ENCODE results near the gene TBL3. TPM values are rescaled to one million over a fixed set of nuclear protein-coding genes. Genes with fewer than 3 reads are reported as not detected.

The TBL3 gene
- total and polyA plus RNA-seq, 7 experiments from 2014 or later: 17.2 to 89.8 (median 32.8) TPM

DNA sequence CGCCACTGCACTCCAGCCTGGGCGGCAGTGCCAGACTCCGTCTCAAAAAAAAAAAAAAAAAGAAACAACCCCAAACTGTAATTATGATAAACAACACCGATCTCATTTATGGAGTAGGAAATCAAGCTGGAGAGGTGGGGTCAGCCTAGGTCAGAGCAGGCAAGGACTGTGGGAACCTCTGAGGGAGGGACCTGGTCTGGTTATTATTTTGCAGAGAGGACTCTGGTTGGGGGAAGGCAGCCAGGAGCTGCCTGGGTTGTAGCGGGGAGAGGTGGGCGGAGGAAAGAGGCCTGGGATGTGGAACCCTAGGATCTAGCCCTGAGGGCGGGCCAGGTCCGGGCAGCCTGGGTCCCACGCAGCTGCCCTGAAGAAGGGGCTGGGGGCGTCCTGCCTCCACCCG is 42.7 kb upstream of the TBL3 start:
- intact Hi-C loops (cut with micrococcal nuclease): loop anchor here (1.0 to 10.0 kb wide), 6 partner anchors 14 to 404 kb away; partner anchors contain the start of genes HAGH (in 1 of the 2), MRPS34 (in 1 of the 2) and MSRB1 (in 1 of the 2)
- DNase-seq: peak in 1 of 9 donors; percentile 14
- peak overlapping the region; percentile 64 for H3K27ac ChIP-seq (ENCODE audit: low read depth, low read length)
- no peaks in the 10 kb centered on the region for H3K4me1 ChIP-seq (ENCODE audit: control insufficient read depth in 2 of 2, insufficient read depth in 2 of 2, low read length in 2 of 2)
- no peaks in the 10 kb centered on the region for H3K9me3 Mint-ChIP-seq
- no peaks in the 10 kb centered on the region for H3K36me3 ChIP-seq (ENCODE audit: control insufficient read depth in 2 of 3, insufficient read depth in 3 of 3, low read length in 3 of 3)
- H3K27me3 ChIP-seq (ENCODE audit: control insufficient read depth in 2 of 2, insufficient read depth in 2 of 2, low read length in 2 of 2): no peaks in the 10 kb centered on the region
- POLR2A ChIA-PET: interaction anchor here (0.9 to 1.5 kb wide), 5 partner anchors 13 to 226 kb away, joined by 3 to 11 read pairs (median 3); partner anchors contain the start of genes NUBP2, RPS2, SPSB3 and TRAF7
- H3K4me1 Mint-ChIP-seq: peaks cover 2 to 8% (median 4%) of the 10 kb centered on the region in 7 donors
- peak overlapping the region in 8 of 9 donors; percentile 34 to 90 (median 69) for H3K27ac Mint-ChIP-seq
- peak; percentile 5 for ATAC-seq
- H3K9me3 ChIP-seq (ENCODE audit: control insufficient read depth in 2 of 3, low read length in 3 of 3): no peaks in the 10 kb centered on the region
- H3K4me3 ChIP-seq (ENCODE audit: low read length): peak overlapping the region; percentile 48
- no peaks in the 10 kb centered on the region for H3K36me3 Mint-ChIP-seq
- H3K4me3 Mint-ChIP-seq: peak overlapping the region; percentile 72 to 89 (median 76)
- H3K27me3 Mint-ChIP-seq: peaks cover 0 to 10% (median 5%) of the 10 kb centered on the region in 5 donors
- CTCF ChIA-PET: interaction anchor here (0.7 to 1.7 kb wide), 4 partner anchors 8 to 360 kb away, joined by 3 to 7 read pairs (median 4); no protein-coding TSS in a partner anchor

- intact Hi-C loops (cut with micrococcal nuclease): loop anchor here (1.0 to 10.0 kb wide), 6 partner anchors 14 to 405 kb away; partner anchors contain the start of genes HAGH (in 1 of the 2), MRPS34 (in 1 of the 2) and MSRB1 (in 1 of the 2)
- H3K36me3 Mint-ChIP-seq: no peaks in the 10 kb centered on the region
- DNase-seq: peak; percentile 83 to 99 (median 91)
- peaks cover 2 to 8% (median 4%) of the 10 kb centered on the region in 7 donors for H3K4me1 Mint-ChIP-seq
- ChIA-PET CTCF (interaction anchor here (0.6 to 1.7 kb wide), 4 partner anchors 7 to 67 kb away, joined by 3 to 7 read pairs (median 4); partner anchors contain the start of gene MSRB1), POLR2A (interaction anchor here (0.6 to 1.5 kb wide), 5 partner anchors 12 to 226 kb away, joined by 3 to 11 read pairs (median 3); partner anchors contain the start of genes RPS2 and TRAF7)
- no peaks in the 10 kb centered on the region for H3K27me3 ChIP-seq (ENCODE audit: control insufficient read depth in 2 of 2, insufficient read depth in 2 of 2, low read length in 2 of 2)
- H3K27me3 Mint-ChIP-seq: peaks cover 0 to 3% (median 2%) of the 10 kb centered on the region in 5 donors
- H3K9me3 Mint-ChIP-seq: no peaks in the 10 kb centered on the region
- ATAC-seq: peak; percentile 100
- H3K4me3 ChIP-seq (ENCODE audit: low read length): peak overlapping the region; percentile 48
- H3K4me1 ChIP-seq (ENCODE audit: control insufficient read depth in 2 of 2, insufficient read depth in 2 of 2, low read length in 2 of 2): no peaks in the 10 kb centered on the region
- no peaks in the 10 kb centered on the region for H3K36me3 ChIP-seq (ENCODE audit: control insufficient read depth in 2 of 3, insufficient read depth in 3 of 3, low read length in 3 of 3)
- peak overlapping the region; percentile 64 for H3K27ac ChIP-seq (ENCODE audit: low read depth, low read length)
- peak overlapping the region in 6 of 10 donors; percentile 30 to 82 (median 74) for H3K4me3 Mint-ChIP-seq
- no peaks in the 10 kb centered on the region for H3K9me3 ChIP-seq (ENCODE audit: control insufficient read depth in 2 of 3, low read length in 3 of 3)
- H3K27ac Mint-ChIP-seq: no peak overlapping the region
Measured at GRCh38 chr16:1929578-1930337, 42.1 kb upstream of the TBL3 start.

DNA sequence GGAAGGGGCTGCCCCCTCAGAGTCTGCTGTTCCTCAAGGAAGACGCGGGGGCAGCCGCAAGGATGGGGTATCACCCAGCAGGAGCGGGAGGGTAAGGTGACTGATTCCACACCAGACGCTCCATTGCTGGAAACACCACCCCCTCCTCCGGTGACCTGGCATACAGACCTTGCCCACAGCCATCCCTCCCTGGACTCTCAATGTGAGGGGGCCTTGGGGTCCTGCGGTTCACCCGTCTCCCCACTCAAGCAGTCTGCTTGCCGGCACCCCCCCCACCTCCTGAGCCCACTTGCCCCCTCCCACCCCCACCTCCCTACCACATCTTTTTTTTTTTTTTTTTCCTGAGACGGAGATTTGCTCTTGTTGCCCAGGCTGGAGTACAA is 41.5 kb upstream of the TBL3 start:
- no peak for ATAC-seq
- no peaks in the 10 kb centered on the region for H3K9me3 ChIP-seq (ENCODE audit: control insufficient read depth in 2 of 3, low read length in 3 of 3)
- POLR2A ChIA-PET: interaction anchor here (1.1 kb wide), 1 partner anchor 30 kb away, joined by 3 read pairs; no protein-coding TSS in a partner anchor
- no peaks in the 10 kb centered on the region for H3K36me3 ChIP-seq (ENCODE audit: control insufficient read depth in 2 of 3, insufficient read depth in 3 of 3, low read length in 3 of 3)
- H3K4me1 Mint-ChIP-seq: peaks cover 2 to 8% (median 4%) of the 10 kb centered on the region in 7 donors
- no peak overlapping the region for H3K27ac Mint-ChIP-seq
- no peak overlapping the region for H3K27ac ChIP-seq (ENCODE audit: low read depth, low read length)
- intact Hi-C loops (cut with micrococcal nuclease): no loop called here
- CTCF ChIA-PET: interaction anchor here (0.6 to 1.7 kb wide), 2 partner anchors 13 to 67 kb away, joined by 3 to 7 read pairs; partner anchors contain the start of gene MSRB1
- no peaks in the 10 kb centered on the region for H3K27me3 ChIP-seq (ENCODE audit: control insufficient read depth in 2 of 2, insufficient read depth in 2 of 2, low read length in 2 of 2)
- no peaks in the 10 kb centered on the region for H3K9me3 Mint-ChIP-seq
- no peaks in the 10 kb centered on the region for H3K4me1 ChIP-seq (ENCODE audit: control insufficient read depth in 2 of 2, insufficient read depth in 2 of 2, low read length in 2 of 2)
- peak overlapping the region in 2 of 10 donors; percentile 14 to 82 for H3K4me3 Mint-ChIP-seq
- no peaks in the 10 kb centered on the region for H3K36me3 Mint-ChIP-seq
- H3K27me3 Mint-ChIP-seq: no peaks in the 10 kb centered on the region
- no peak overlapping the region for H3K4me3 ChIP-seq (ENCODE audit: low read length)
- no peak for DNase-seq

DNA sequence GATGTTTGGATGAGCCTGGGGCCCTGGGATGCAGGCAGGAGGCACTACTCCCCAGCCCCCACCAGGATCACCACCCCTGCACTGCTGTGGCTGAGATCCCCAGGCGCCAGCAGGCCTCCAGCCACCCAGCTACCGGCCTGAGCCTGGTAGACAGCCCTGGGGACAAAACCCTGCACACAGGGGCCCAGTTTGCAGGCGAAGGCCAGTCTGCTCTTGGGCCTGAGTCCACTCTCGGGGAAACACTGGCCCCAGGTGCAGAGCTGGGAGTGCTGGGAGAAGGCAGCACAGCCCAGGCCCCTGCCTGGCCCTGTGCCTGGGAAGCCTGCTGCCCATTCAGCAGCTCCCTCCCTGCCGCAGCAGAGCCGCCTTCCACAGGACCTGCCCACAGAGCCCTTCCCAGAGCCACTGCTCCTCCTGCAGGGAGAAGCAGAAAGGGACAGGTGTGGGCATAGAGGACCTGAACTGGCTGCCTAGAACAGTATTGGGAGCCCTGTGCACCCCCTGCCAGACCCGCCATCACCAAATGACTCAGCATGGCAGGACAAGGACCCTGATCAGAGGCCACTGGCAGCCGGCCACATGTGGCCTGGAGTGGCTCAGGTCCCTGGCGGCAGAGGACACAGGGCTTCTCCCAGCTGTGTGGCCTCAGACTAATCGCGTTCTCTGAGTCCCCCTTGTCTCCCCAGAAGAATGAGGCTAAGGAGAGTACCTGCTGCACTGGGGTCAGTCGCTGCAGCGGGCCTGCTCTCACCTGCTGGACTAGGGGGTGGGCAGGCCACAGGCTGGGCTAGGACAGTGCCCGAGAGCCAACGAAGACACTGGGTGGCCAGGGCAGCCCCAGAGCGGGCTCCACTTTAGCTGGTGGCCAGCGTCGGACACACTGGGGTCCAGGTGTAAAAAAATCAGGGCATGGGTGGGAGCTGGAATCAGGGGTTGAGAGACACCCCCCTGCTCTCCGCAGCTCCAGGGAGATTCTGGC is 39.5 kb upstream of the TBL3 start:
- H3K36me3 Mint-ChIP-seq: no peaks in the 10 kb centered on the region
- intact Hi-C loops (cut with micrococcal nuclease): no loop called here
- no peak overlapping the region for H3K27ac Mint-ChIP-seq
- ChIA-PET POLR2A (interaction anchor here (0.6 kb wide), 1 partner anchor 366 kb away, joined by 3 read pairs; no protein-coding TSS in a partner anchor), CTCF (no interaction called here)
- H3K4me1 Mint-ChIP-seq: peaks cover 2 to 8% (median 4%) of the 10 kb centered on the region in 7 donors
- Histone ChIP-seq H3K4me1 (ENCODE audit: control insufficient read depth in 2 of 2, insufficient read depth in 2 of 2, low read length in 2 of 2) (no peaks in the 10 kb centered on the region), H3K9me3 (ENCODE audit: control insufficient read depth in 2 of 3, low read length in 3 of 3) (no peaks in the 10 kb centered on the region), H3K27me3 (ENCODE audit: control insufficient read depth in 2 of 2, insufficient read depth in 2 of 2, low read length in 2 of 2) (no peaks in the 10 kb centered on the region), H3K4me3 (ENCODE audit: low read length) (no peak overlapping the region), H3K36me3 (ENCODE audit: control insufficient read depth in 2 of 3, insufficient read depth in 3 of 3, low read length in 3 of 3) (no peaks in the 10 kb centered on the region), H3K27ac (ENCODE audit: low read depth, low read length) (no peak overlapping the region)
- no peak for DNase-seq
- H3K27me3 Mint-ChIP-seq: no peaks in the 10 kb centered on the region
- H3K4me3 Mint-ChIP-seq: no peak overlapping the region
- H3K9me3 Mint-ChIP-seq: no peaks in the 10 kb centered on the region
- ATAC-seq: no peak

DNA sequence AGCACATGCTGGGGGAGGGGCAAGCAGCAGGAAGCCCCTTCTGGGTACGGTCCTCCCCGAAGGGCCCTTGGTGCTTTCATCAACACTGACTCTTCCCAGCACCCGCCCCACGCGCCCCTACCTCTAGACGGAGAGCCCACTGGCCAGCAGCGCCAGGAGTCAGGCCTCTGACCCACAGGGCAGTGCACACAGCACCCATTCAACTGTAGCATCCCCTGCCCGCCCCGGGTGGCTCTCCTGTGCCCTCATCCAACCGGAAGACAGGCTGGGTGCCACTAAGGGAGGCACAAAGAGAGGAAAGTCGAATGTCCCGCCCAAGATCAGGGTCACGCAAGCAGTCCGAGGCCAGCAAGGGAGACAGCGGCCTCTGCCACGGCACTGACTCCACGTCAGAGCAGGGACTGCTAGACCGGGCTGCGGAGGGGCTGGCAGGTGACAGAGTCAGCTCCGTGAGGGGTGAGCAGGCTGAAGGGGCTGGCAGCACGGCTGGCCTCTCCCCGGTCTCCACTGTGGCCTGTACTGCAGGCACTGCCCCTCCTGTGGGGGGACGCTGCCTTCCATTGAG is 38.7 kb upstream of the TBL3 start:
- H3K4me1 Mint-ChIP-seq: peaks cover 2 to 6% (median 4%) of the 10 kb centered on the region in 7 donors
- no peak overlapping the region for H3K27ac Mint-ChIP-seq
- ChIA-PET CTCF (no interaction called here), POLR2A (interaction anchor here (0.6 kb wide), 1 partner anchor 367 kb away, joined by 3 read pairs; no protein-coding TSS in a partner anchor)
- DNase-seq (no peak), ATAC-seq (no peak)
- H3K36me3 Mint-ChIP-seq: peaks cover 0 to 1% (median 0%) of the 10 kb centered on the region in 5 donors
- intact Hi-C loops (cut with micrococcal nuclease): no loop called here
- no peaks in the 10 kb centered on the region for H3K9me3 Mint-ChIP-seq
- Histone ChIP-seq H3K27ac (ENCODE audit: low read depth, low read length) (no peak overlapping the region), H3K36me3 (ENCODE audit: control insufficient read depth in 2 of 3, insufficient read depth in 3 of 3, low read length in 3 of 3) (peaks cover 0 to 5% (median 0%) of the 10 kb centered on the region in 3 experiments), H3K27me3 (ENCODE audit: control insufficient read depth in 2 of 2, insufficient read depth in 2 of 2, low read length in 2 of 2) (no peaks in the 10 kb centered on the region), H3K9me3 (ENCODE audit: control insufficient read depth in 2 of 3, low read length in 3 of 3) (no peaks in the 10 kb centered on the region), H3K4me3 (ENCODE audit: low read length) (no peak overlapping the region), H3K4me1 (ENCODE audit: control insufficient read depth in 2 of 2, insufficient read depth in 2 of 2, low read length in 2 of 2) (no peaks in the 10 kb centered on the region)
- no peak overlapping the region for H3K4me3 Mint-ChIP-seq
- no peaks in the 10 kb centered on the region for H3K27me3 Mint-ChIP-seq

Data from naive thymus-derived CD4-positive, alpha-beta T cell (primary cell).